ENCODE results near the gene CACNA1C.

Gene CACNA1C

GRCh38 chr12:2239381-2239871 lies 186.6 kb downstream of the CACNA1C start:
- no peak overlapping the region for H3K4me2 ChIP-seq
- no peak overlapping the region for H3K9ac ChIP-seq
- no peaks in the 10 kb centered on the region for H3K4me1 ChIP-seq (ENCODE audit: low read depth, poor library complexity, severe bottlenecking)
- H3K36me3 ChIP-seq (ENCODE audit: insufficient read depth), result no peaks in the 10 kb centered on the region
- no peak overlapping the region for H3K27ac ChIP-seq
- no peak overlapping the region for H3K4me3 ChIP-seq (IDR thresholded peaks at IDR 0.05; ENCODE audit: insufficient read depth, low read depth, low read length)
- H3K27me3 ChIP-seq (ENCODE audit: insufficient read depth, low read depth), result no peaks in the 10 kb centered on the region
- no peaks in the 10 kb centered on the region for H4K20me1 ChIP-seq (ENCODE audit: insufficient read depth)
- no peaks in the 10 kb centered on the region for H3K79me2 ChIP-seq (ENCODE audit: insufficient read depth, low read depth)
- no peak overlapping the region for H2AFZ ChIP-seq (ENCODE audit: low read depth)
- no peak for TF ChIP-seq CTCF (conservative IDR thresholded peaks at IDR 0.05; ENCODE audit: low read depth, low read length)

GRCh38 chr12:2240390-2240789 lies 187.6 kb downstream of the CACNA1C start:
- no peak overlapping the region for H3K27ac ChIP-seq
- no peaks in the 10 kb centered on the region for H3K4me1 ChIP-seq (ENCODE audit: low read depth, poor library complexity, severe bottlenecking)
- no peak for TF ChIP-seq CTCF (conservative IDR thresholded peaks at IDR 0.05; ENCODE audit: low read depth, low read length)
- no peak overlapping the region for H3K4me3 ChIP-seq (IDR thresholded peaks at IDR 0.05; ENCODE audit: insufficient read depth, low read depth, low read length)
- no peak overlapping the region for H2AFZ ChIP-seq (ENCODE audit: low read depth)
- H3K36me3 ChIP-seq (ENCODE audit: insufficient read depth), result no peaks in the 10 kb centered on the region
- H3K9ac ChIP-seq, result no peak overlapping the region
- H3K79me2 ChIP-seq (ENCODE audit: insufficient read depth, low read depth), result no peaks in the 10 kb centered on the region
- no peaks in the 10 kb centered on the region for H4K20me1 ChIP-seq (ENCODE audit: insufficient read depth)
- no peak overlapping the region for H3K4me2 ChIP-seq
- H3K27me3 ChIP-seq (ENCODE audit: insufficient read depth, low read depth), result no peaks in the 10 kb centered on the region

DNA sequence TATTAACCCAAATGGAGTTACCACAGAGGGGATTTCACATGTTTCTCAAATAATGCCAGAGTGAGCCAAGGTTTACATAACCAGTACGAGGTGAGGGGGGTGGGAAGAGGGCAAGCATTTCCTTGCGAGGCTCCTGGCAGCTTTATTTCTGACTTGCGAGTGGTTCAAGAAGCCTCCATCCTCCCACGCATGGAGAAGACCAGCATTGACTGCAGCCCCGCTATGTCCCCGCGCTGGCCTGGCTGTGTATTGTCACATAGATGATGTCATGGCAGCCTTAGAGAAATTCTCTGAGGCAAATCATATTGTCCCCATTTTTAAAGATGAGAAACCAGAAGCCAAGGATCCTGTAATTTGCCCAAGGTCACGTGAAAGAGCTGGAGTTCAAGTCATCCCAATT lies 188.2 kb downstream of the CACNA1C start:
- Histone ChIP-seq H3K27me3 (ENCODE audit: insufficient read depth, low read depth) (no peaks in the 10 kb centered on the region), H4K20me1 (ENCODE audit: insufficient read depth) (no peaks in the 10 kb centered on the region), H3K79me2 (ENCODE audit: insufficient read depth, low read depth) (no peaks in the 10 kb centered on the region), H3K4me3 (IDR thresholded peaks at IDR 0.05; ENCODE audit: insufficient read depth, low read depth, low read length) (no peak overlapping the region), H3K9ac (no peak overlapping the region), H3K4me1 (ENCODE audit: low read depth, poor library complexity, severe bottlenecking) (no peaks in the 10 kb centered on the region), H2AFZ (ENCODE audit: low read depth) (no peak overlapping the region), H3K36me3 (ENCODE audit: insufficient read depth) (no peaks in the 10 kb centered on the region), H3K27ac (no peak overlapping the region), H3K4me2 (no peak overlapping the region)
- TF ChIP-seq CTCF (conservative IDR thresholded peaks at IDR 0.05; ENCODE audit: low read depth, low read length), result no peak

GRCh38 chr12:2242216-2242615 lies 189.4 kb downstream of the CACNA1C start:
- Histone ChIP-seq H3K36me3 (ENCODE audit: insufficient read depth) (no peaks in the 10 kb centered on the region), H3K9ac (no peak overlapping the region), H3K4me2 (no peak overlapping the region), H2AFZ (ENCODE audit: low read depth) (no peak overlapping the region), H4K20me1 (ENCODE audit: insufficient read depth) (no peaks in the 10 kb centered on the region), H3K27ac (no peak overlapping the region), H3K79me2 (ENCODE audit: insufficient read depth, low read depth) (no peaks in the 10 kb centered on the region), H3K4me3 (IDR thresholded peaks at IDR 0.05; ENCODE audit: insufficient read depth, low read depth, low read length) (no peak overlapping the region), H3K27me3 (ENCODE audit: insufficient read depth, low read depth) (no peaks in the 10 kb centered on the region), H3K4me1 (ENCODE audit: low read depth, poor library complexity, severe bottlenecking) (no peaks in the 10 kb centered on the region)
- TF ChIP-seq CTCF (conservative IDR thresholded peaks at IDR 0.05; ENCODE audit: low read depth, low read length), result no peak
